GM13977 (cell line): Measurements from ENCODE around the gene HYI.

ENCODE experiments used
- DNase-seq: peaks from one replicate; pipeline ENCODE4 v3.0.0; 2012; ENCODE audit warnings: low spot score
- CTCF ChIP-seq: IDR thresholded peaks from 2 replicates; pipeline ENCODE4 v1.5.1; 2012; ENCODE audit warnings: mild to moderate bottlenecking, control low read depth; ENCODE audit not compliant: insufficient read depth; ENCODE audit errors: extremely low read depth, missing control alignments
- in situ Hi-C: fragments of 300-500 bp; cut with MboI; formaldehyde crosslinking; loops from one replicate; pipeline ENCODE4 v1.12.0; 2022; ENCODE audit warnings: low sequenced_read_pairs, low pct_unique_long_range_greater_than_20kb, mixed read lengths, inconsistent platforms; ENCODE audit not compliant: unreplicated experiment

HYI gene

GRCh38 chr1:43447891-43448708 is 5.6 kb downstream of the HYI start:
- TF ChIP-seq CTCF = no peak
- in situ Hi-C loops = no loop called here
- DNase-seq = no peak

- DNase-seq = no peak
- TF ChIP-seq CTCF = no peak
- in situ Hi-C loops = no loop called here
These were observed 6.6 kb downstream of the HYI start for GRCh38 chr1:43446881-43447835.

- DNase-seq = no peak
- in situ Hi-C loops = no loop called here
- TF ChIP-seq CTCF = no peak
These were observed 7.4 kb downstream of the HYI start for GRCh38 chr1:43446388-43446740.

GRCh38 chr1:43445606-43446387 is 7.9 kb downstream of the HYI start:
- in situ Hi-C loops = no loop called here
- DNase-seq = no peak
- no peak for TF ChIP-seq CTCF

- TF ChIP-seq CTCF = no peak
- no peak for DNase-seq
- in situ Hi-C loops = no loop called here
These were observed 8.9 kb downstream of the HYI start for GRCh38 chr1:43444836-43445235.
